NCI-H1105 treated with DMSO at 0.1 percent for 48 hours (cell line): ENCODE data around the gene NBDY.
"Not testable (repeated sequence)": the region's sequence is repeated elsewhere in the genome, so short reads cannot be mapped to it uniquely, and the experiment has no call there.

Source experiments
- DNase-seq: peaks from one replicate; lab custom pipeline; 2025; lab: John Stamatoyannopoulos, UW

NBDY gene, protein sequence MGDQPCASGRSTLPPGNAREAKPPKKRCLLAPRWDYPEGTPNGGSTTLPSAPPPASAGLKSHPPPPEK

DNA sequence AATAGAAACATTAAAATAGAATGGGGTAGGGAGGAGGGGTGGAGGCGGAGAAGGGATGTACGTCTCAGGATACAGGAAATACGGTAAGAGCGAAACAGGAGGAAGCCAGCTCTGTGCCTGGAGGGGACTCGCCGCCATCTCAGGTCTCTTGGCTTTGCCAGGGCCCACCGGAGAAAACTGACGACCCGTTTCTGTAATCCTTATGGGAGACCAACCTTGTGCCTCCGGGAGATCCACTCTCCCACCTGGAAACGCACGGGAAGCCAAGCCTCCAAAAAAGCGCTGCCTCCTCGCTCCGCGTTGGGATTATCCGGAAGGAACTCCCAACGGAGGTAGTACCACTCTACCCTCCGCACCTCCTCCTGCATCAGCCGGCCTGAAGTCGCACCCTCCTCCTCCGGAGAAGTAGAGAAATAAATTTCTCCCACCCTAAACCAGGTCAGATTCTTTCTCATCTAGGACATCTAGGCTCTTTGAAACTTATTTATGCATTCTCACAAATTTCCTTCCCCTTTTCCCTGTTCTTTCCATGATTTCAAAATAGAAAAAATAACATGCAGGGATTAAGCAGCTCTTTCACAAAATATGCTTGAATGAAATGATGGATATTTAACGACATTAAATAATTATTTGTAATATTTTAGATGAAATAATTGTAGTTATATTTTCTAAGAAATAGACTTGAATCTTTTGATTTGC is at the start of gene NBDY:
TSS of gene NBDY (plus strand) at position 92 of the 699 bp plus-strand sequence. CDS start at position 203, 111 bp downstream.
- DNase-seq = peak; percentile 69

- DNase-seq = not testable (repeated sequence)
Measured at GRCh38 chrX:56704530-56704929, 24.5 kb upstream of the NBDY start.

GRCh38 chrX:56726605-56727004 is 2.4 kb upstream of the NBDY start:
- peak; percentile 53 for DNase-seq

DNA sequence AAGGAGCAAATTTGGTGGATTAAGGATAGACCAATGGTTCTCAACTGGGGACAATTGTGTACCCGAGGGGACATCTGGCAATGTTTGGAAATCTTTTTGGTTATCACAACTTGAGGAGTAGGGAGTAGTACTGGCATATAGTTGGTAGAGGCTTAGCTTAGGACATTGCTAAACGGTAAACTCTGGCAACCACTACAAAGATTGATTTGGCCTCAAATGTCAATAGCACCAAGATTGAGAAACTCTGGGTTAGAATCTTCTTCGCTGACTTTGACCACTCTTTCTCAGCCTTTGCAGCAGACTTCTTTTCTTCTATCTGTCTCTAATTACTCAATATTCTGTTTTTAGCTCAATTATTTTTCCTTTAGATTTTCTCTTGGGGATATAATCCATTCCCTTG is 1.5 kb upstream of the NBDY start:
- DNase-seq = no peak

- DNase-seq = peak; percentile 29
Measured at GRCh38 chrX:56728321-56728720, 722 bp upstream of the NBDY start.

GRCh38 chrX:56728752-56729151 is 291 bp upstream of the NBDY start:
- peak; percentile 49 for DNase-seq

DNA sequence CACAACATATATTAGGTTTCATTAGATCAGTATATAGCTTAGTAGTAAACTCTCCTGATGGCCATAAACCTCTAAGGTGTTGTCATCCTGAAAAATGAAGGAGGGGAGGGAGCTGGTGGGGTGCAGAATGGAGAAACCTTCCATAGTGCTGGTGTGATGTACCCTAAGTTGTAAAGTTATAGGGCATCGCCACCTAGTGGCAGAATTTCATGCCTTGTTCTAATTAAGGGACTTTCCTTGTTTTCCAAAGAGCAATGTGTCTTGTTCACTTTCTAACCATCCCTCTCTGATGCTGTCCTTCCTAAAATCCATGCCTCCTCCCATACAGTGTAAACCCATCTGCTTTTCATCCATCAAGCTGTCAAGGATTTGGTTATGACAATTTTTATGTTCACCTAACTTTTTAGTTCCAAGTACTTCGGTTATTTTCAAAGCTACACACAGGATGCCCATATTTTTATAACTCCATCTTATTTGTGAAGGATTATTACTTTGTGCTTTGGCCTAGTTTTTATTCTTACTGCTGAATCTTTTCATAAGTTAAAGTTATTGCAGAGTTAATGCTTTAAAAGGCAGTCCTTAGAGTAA is 4.5 kb downstream of the NBDY start:
- DNase-seq = peak; percentile 32

GRCh38 chrX:56736219-56736618 is 7.2 kb downstream of the NBDY start:
- no peak for DNase-seq

DNA sequence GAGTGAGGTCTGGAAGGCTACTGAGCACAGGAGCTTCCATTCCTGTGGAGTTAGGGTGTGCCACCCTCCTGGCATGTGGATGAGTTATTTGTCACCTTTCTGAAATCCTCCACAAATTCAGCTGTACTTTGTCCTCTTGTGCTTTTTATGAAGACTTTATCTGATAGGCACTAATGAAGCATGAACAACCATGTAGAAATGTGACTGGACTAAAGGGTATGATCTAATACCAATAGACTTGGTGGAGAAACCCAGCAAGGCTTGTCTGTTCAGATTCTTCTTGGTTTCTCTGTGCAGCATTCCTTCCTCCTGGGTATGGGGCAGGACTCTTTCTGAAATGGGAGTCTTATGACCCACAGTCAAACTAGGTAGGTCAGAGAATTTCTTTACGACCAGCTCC is 9.6 kb downstream of the NBDY start:
- DNase-seq = no peak

DNA sequence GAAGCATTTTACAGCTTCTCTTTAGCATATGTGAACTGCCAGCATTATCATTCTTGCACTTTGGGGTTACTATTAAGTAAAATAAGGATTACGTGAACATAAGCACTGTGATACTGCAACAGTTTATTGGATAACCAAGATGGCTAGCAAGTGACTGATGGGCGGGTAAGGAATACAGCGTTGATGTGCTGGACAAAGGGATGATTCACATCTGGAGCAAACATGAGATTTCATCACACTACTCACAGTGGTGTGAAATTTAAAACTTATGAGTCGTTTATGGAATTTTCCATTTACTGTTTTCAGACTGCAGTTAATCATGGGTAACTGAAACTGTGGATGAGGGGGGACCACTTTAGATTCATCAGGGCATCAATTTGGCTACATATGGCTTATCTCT is 16.0 kb downstream of the NBDY start:
- no peak for DNase-seq

DNA sequence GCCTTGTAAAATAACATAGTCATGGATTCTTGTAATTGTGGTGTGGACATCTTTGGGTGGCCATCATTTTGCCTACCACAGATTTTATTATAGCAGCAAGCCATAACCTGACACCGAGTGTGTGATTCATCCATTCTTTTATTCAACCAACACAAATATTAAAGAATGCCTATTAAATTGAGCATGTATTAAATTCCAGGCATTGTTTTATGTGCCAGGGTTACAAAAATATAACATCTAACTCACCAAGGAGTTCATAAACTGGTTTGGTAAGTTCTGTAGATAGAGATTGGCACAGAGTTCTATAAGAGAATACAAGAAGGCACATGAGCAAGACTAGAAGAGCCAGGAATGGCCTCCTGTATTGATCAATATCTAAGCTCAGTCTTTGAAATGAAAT is 18.0 kb downstream of the NBDY start:
- no peak for DNase-seq

DNA sequence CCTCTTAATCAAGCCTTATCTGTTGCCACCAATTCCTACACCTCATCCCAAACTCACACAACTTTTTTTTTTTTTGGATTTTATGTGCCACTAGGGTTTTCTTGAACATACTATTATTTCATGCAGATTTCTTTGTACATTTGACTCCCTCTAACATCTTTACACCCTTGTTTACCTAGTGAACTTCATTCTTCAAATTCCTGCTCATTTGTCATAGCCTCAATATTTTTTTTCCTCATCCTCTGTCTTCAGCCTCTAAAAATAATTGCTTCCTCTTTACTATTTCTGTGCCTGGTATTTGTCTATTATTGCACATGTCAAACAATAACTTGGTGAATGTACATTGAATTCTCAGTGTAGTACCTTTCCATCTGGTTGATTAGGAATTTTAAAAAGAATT is 22.0 kb downstream of the NBDY start:
- no peak for DNase-seq

DNA sequence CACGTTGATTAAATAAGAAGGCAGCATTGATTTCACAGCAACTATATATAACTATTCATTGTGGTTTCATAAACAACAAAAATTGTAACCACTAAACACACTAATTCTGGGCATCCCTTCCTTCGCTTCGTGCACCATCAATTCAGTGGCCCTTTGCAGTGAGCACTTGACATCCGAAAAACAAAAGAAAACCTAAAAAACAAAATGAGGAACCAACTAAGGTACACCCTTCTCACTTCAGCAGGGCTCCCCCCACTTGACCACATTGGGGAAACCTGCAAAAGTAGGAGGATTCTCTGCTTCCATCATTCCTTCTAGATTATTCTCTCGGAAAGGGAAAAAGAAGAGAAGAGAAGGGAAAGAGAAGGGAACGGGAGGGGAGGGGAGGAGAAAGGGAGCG is 28.3 kb downstream of the NBDY start:
- no peak for DNase-seq

DNA sequence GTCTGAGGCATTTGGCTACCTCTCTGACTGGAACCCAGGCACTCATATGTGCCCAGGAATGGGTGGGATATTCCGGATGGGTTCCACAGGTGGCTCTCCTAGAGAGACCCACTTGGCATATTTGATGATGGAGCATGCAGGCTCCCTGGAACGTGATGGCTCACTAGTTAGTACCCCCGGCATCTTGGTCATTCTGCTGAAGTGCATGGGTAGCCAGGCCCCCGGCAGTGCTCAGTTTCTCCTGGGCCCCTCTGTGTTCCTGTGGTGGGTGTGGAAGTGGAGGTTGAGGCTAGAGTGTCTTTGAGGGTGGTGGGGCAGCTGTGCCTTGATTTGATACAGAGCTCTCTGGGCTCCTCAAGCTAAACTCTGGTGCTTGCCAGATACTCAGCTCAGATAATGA is 29.4 kb downstream of the NBDY start:
- DNase-seq = no peak

DNA sequence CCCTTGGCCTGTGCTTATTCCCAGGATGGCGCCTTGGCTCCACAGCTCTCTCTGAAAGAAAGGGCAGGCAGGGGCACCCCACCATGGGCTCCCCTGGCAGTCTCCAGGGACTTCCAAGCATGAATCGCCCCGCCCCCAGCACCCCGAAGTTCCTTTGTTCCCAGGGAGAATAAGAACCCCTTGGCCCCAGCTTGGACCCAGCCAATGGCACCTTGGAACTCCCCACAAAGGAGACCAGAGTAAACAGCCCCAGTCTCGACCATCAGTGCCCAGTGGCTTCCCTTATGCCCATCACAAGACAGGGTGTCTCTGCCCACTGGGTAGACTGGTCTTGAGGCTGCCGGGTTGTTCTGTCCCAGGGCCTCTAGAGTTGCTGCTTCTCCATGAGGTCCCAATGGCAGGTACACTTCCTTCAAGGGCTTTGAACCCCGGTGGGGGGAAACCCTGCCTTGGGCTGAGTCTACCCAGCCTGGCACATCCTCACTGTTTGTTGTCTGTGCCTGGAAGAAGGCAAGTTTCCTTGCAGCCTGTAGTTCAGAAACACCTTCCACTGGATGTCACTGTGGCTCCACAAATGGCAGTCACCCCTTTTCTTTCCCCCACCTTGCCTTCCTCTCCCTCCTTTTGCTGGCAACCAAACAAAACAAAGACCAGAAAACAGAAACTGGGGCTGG is 30.8 kb downstream of the NBDY start:
- no peak for DNase-seq

GRCh38 chrX:56760410-56761124 is 31.5 kb downstream of the NBDY start:
- DNase-seq = not testable (repeated sequence)

- no peak for DNase-seq
Measured at GRCh38 chrX:56761167-56761566, 32.1 kb downstream of the NBDY start.

DNA sequence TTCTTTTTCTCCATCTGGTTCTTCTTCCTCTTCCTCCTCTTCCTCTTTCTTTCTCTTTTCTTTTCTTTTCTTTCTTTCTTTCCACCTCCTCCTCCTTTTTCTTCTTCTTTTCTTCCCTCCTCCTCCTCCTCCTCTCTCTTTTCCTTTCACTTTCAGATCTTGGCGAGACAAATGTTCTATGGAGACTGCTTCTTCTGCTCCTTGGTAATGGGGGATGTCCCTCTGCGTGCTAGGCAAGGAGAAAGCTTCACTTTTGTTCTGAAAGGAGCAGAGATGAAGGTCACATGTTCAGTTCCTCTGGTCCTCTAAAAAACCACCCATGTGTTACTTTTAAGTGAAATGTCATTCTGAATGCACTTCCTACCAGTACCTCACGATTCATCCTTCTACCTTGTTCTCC is 33.2 kb downstream of the NBDY start:
- no peak for DNase-seq

DNA sequence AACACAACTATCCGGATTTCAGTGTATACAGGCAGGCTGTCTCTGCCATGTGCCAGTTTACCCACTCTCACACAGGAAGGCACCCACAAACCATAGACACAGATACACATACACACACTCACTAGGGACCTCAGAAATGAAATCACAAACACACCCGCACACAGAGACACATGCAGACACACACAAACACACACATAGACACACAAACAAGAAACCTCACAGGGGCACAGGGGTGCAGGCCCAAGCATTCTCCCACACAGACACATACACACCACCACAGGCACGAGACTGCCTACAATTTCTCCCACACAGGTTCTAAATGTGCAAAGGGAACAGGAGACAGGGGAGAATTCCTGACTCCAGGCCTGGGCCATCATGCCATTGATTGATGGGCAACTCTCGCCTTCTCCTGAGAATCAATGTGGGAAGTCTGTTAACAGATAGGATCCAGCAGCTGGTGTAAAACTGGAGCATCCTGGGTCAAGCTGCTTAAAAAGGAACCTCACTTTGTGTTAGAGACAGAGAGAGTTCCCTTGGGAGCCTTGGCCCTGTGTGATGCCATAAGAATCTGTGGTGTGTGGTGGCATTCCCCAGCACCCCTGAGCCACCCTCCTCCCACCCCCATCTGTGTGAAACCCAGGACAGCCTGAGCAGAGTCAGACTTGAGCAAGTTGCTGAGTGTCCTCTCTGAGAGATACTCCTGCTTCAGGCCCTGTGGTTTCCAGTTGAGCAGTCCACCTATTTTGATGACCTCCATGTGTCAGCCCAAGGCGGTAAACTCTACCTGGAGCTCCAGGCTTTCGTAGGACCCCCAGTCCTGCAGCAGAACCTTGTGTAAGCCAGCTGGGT is 33.9 kb downstream of the NBDY start:
- DNase-seq = no peak

DNA sequence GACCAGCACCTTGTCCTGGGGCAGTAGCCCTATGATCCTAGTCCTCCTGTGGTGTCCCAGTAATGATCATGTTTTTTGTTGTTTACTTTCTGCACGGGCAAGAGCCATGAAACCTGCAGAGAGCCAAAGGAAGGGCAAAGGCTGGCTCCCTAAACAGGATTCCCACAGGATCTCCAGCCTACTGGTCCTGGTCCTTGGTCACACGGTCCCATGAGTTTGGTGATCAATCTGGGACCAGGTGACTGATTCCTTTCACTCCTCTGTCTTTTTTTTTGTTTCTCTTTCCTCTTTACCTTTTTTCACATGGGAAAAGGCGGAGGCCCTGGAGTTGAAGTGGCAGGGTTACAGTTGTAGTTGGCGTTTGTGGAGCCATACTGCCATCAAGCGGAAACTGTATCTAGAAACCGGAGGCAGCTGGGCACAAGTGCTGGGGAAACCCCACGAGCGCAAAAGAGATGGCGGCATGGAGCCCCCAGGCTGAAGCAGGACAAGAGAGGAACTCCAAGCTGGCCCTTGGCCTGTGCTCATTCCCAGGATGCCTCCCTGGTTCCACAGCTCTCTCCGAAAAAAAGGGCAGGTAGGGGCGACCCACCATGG is 34.6 kb downstream of the NBDY start:
- DNase-seq = no peak
